HCT116 (cell line): ENCODE results near the gene ZFHX3.

Experiments used
- ELF1 ChIP-seq: IDR thresholded peaks from 2 replicates; pipeline ENCODE4 v1.6.1; 2012; ENCODE audit warnings: low read depth, borderline replicate concordance
- EZH2 ChIP-seq: fragments of 200-600 bp; sonication (generic); IDR thresholded peaks from 2 replicates; pipeline ENCODE4 v1.6.1; 2017; ENCODE audit warnings: antibody characterized with exemption, mixed run types
- POLR2A ChIP-seq: IDR thresholded peaks from 2 replicates; pipeline ENCODE4 v1.7.0; 2011; ENCODE audit warnings: borderline replicate concordance; ENCODE audit not compliant: insufficient read depth, insufficient read length; ENCODE audit errors: extremely low read depth
- POLR2AphosphoS5 ChIP-seq: IDR thresholded peaks from 2 replicates; pipeline ENCODE4 v1.6.1; 2011; ENCODE audit warnings: mild to moderate bottlenecking, low read depth, low read length, moderate library complexity
- RAD21 ChIP-seq: IDR thresholded peaks from 2 replicates; pipeline ENCODE4 v1.6.1; 2012; ENCODE audit warnings: low read depth, mild to moderate bottlenecking
- REST ChIP-seq: IDR thresholded peaks from 2 replicates; pipeline ENCODE4 v1.6.1; 2012; ENCODE audit warnings: low read depth
- YY1 ChIP-seq: IDR thresholded peaks from 2 replicates; pipeline ENCODE4 v1.6.1; 2011; ENCODE audit warnings: low read length, low read depth, moderate library complexity, mild to moderate bottlenecking; ENCODE audit not compliant: insufficient replicate concordance; ENCODE audit errors: extremely low read depth
- ZNF274 ChIP-seq: fragments of 200-500 bp; sonication (Bioruptor generic); IDR thresholded peaks from 2 replicates; pipeline ENCODE4 v1.6.1; 2014; ENCODE audit warnings: mild to moderate bottlenecking, low read depth, low read length, inconsistent platforms
- TF ChIP-seq, protein P1 (sequence below), 3 experiments: fragments of 200-600 bp in 1 of 3; sonication (generic) in 1 of 3; IDR thresholded peaks in 2 of 3; conservative IDR thresholded peaks in 1 of 3; 2 replicates each; pipeline ENCODE4 v1.5.1; 2012 to 2017; ENCODE audit warnings: low read depth in 2 of 3, low read length in 2 of 3, antibody characterized with exemption in 1 of 3, borderline replicate concordance in 1 of 3, control low read depth in 1 of 3, mild to moderate bottlenecking in 1 of 3, mixed read lengths in 1 of 3, mixed run types in 1 of 3, moderate library complexity in 1 of 3; ENCODE audit not compliant: insufficient read depth in 1 of 3

DNA sequence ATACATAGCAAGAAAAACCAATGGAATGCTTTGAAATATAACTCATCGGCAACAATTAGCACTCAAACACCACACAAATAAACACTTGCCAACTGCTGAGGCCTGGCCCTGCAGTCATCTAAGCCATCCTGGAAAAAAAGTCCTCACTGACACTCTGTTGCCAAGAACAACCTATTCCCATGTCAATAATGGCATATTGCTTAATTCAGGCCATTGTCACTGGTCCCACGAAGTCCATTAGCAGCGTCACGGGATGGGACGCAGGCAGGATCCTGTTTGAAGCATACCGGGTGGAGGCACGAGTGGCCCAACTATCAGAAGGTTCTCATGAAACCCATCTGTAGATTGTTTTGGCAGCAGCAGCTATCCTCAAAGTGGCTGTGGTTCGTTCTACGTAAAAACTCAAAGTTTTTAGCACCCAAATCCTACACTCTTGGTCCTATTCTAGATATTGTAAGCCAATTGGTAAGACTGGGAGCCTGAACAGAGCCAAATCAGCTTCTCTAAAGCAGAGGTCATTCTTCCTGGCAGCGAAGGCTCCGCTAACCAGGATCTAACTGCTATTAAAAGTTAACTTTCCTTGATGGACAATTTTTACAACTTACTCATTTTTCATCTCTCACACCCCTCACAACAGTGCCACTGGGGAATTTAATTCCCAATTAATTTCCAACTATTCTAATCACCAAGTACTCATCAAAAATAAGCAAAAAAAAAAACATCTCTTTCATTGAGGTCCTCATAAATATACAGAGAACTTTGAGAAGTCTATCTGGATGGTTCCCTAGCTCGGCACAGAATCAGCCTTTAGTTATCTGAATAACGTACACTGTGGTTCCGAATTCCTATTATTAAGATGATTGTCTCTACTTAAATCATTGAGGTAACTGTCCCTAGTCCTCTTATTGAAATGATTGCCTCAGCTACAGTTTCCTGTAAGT is 91.5 kb downstream of the ZFHX3 start:
- TF ChIP-seq, protein P1, sequence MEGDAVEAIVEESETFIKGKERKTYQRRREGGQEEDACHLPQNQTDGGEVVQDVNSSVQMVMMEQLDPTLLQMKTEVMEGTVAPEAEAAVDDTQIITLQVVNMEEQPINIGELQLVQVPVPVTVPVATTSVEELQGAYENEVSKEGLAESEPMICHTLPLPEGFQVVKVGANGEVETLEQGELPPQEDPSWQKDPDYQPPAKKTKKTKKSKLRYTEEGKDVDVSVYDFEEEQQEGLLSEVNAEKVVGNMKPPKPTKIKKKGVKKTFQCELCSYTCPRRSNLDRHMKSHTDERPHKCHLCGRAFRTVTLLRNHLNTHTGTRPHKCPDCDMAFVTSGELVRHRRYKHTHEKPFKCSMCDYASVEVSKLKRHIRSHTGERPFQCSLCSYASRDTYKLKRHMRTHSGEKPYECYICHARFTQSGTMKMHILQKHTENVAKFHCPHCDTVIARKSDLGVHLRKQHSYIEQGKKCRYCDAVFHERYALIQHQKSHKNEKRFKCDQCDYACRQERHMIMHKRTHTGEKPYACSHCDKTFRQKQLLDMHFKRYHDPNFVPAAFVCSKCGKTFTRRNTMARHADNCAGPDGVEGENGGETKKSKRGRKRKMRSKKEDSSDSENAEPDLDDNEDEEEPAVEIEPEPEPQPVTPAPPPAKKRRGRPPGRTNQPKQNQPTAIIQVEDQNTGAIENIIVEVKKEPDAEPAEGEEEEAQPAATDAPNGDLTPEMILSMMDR (IDR thresholded peaks at IDR 0.05 in 2 of 3, conservative IDR thresholded peaks at IDR 0.05 in 1 of 3; ENCODE audit: borderline replicate concordance in 1 of 3, insufficient read depth in 1 of 3, low read depth in 2 of 3, low read length in 2 of 3): no peak
- no peak for TF ChIP-seq YY1
- no peak for TF ChIP-seq POLR2A
- TF ChIP-seq EZH2: no peak
- no peak for TF ChIP-seq ZNF274
- TF ChIP-seq ELF1: no peak
- TF ChIP-seq REST: no peak
- no peak for TF ChIP-seq POLR2AphosphoS5
- no peak for TF ChIP-seq RAD21
